ENCODE data around the gene RNF34.
"Not testable (repeated sequence)": the region's sequence is repeated elsewhere in the genome, so short reads cannot be mapped to it uniquely, and the experiment has no call there.

Gene RNF34

DNA sequence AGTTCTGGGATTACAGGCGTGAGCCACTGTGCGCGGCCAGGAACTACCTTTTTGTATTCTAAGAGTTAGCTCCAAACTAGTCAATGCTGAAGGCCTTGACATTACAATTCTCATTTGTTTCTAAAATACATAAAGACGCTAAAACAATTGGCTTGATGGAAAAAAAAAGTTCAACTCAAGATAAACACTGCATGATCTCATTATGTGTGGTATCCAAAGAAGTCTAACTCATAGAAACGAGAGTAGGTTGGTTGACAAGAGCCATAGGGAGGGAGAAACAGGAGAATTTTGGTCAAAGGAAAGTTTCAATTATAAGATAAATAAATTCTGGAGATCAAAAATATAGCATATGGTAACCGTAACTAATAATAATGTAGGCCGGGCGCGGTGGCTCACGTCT lies 20.0 kb upstream of the RNF34 start:
- H2BK15ac ChIP-seq (replicated peaks; ENCODE audit: low read depth) = no peak overlapping the region
- no peaks in the 10 kb centered on the region for H3K27me3 ChIP-seq (ENCODE audit: insufficient read depth, low read length, poor library complexity)
- no peak overlapping the region for H3K4me2 ChIP-seq (ENCODE audit: low read length)
- no peak overlapping the region for H2BK120ac ChIP-seq (ENCODE audit: low read depth, low read length)
- H3K36me3 ChIP-seq (ENCODE audit: control insufficient read depth, insufficient read depth, low read length) = no peaks in the 10 kb centered on the region
- no peaks in the 10 kb centered on the region for H3K4me1 ChIP-seq (ENCODE audit: control insufficient read depth, low read depth, low read length)
- no peak overlapping the region for H3K18ac ChIP-seq (ENCODE audit: low read length)
- no peak overlapping the region for H4K5ac ChIP-seq (ENCODE audit: low read length)
- H3K4ac ChIP-seq (ENCODE audit: low read depth, low read length) = no peak overlapping the region
- H3K9ac ChIP-seq (ENCODE audit: low read length) = no peak overlapping the region
- no peaks in the 10 kb centered on the region for H3K79me1 ChIP-seq (ENCODE audit: low read length)
- no peaks in the 10 kb centered on the region for H3K79me2 ChIP-seq (ENCODE audit: control insufficient read depth, insufficient read depth, low read length)
- no CpG with 5 or more reads among the region's 10 CpGs for WGBS (ENCODE audit: extremely low coverage, insufficient coverage, low lambda C conversion rate)
- H3K4me3 ChIP-seq (ENCODE audit: low read length) = no peak overlapping the region
- H4K8ac ChIP-seq (ENCODE audit: low read depth, low read length) = no peak overlapping the region
- no peak overlapping the region for H2BK5ac ChIP-seq (ENCODE audit: low read length)
- DNase-seq = no peak
- no peak overlapping the region for H3K27ac ChIP-seq (ENCODE audit: low read depth, low read length)
- no peak overlapping the region for H2AK5ac ChIP-seq (ENCODE audit: low read length)
- no peak overlapping the region for H3K23ac ChIP-seq (ENCODE audit: low read length)
- no peak overlapping the region for H3K56ac ChIP-seq (ENCODE audit: low read length)

DNA sequence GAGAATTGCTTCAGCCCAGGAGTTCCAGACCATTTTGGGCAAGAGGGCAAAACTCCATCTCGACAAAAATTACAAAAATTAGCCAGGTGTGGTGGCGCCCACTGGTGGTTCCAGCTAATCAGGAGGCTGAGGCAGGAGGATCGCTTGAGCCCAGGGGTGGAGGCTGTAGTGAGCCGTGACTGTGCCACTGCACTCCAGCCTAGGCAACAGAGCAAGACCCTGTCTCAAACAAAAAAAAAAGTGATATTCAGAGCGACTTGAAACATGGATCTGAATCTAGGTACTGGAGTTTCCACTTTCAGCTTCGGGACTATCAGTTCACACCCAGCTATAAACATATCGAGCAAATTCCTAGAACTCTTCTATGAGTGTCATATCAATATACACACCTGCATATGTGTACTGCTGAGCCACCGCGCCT lies 16.3 kb upstream of the RNF34 start:
- H3K4me2 ChIP-seq (ENCODE audit: low read length) = no peak overlapping the region
- no peaks in the 10 kb centered on the region for H3K79me2 ChIP-seq (ENCODE audit: control insufficient read depth, insufficient read depth, low read length)
- no CpG with 5 or more reads among the region's 9 CpGs for WGBS (ENCODE audit: extremely low coverage, insufficient coverage, low lambda C conversion rate)
- no peak overlapping the region for H2AK5ac ChIP-seq (ENCODE audit: low read length)
- no peaks in the 10 kb centered on the region for H3K79me1 ChIP-seq (ENCODE audit: low read length)
- H3K27me3 ChIP-seq (ENCODE audit: insufficient read depth, low read length, poor library complexity) = no peaks in the 10 kb centered on the region
- no peak overlapping the region for H2BK15ac ChIP-seq (replicated peaks; ENCODE audit: low read depth)
- no peak overlapping the region for H2BK120ac ChIP-seq (ENCODE audit: low read depth, low read length)
- no peak overlapping the region for H4K8ac ChIP-seq (ENCODE audit: low read depth, low read length)
- H3K23ac ChIP-seq (ENCODE audit: low read length) = no peak overlapping the region
- H3K4me1 ChIP-seq (ENCODE audit: control insufficient read depth, low read depth, low read length) = no peaks in the 10 kb centered on the region
- no peak overlapping the region for H3K4ac ChIP-seq (ENCODE audit: low read depth, low read length)
- H3K18ac ChIP-seq (ENCODE audit: low read length) = no peak overlapping the region
- H3K4me3 ChIP-seq (ENCODE audit: low read length) = no peak overlapping the region
- H3K27ac ChIP-seq (ENCODE audit: low read depth, low read length) = no peak overlapping the region
- no peak for DNase-seq
- H3K36me3 ChIP-seq (ENCODE audit: control insufficient read depth, insufficient read depth, low read length) = no peaks in the 10 kb centered on the region
- H4K5ac ChIP-seq (ENCODE audit: low read length) = no peak overlapping the region
- H3K56ac ChIP-seq (ENCODE audit: low read length) = no peak overlapping the region
- H2BK5ac ChIP-seq (ENCODE audit: low read length) = no peak overlapping the region
- no peak overlapping the region for H3K9ac ChIP-seq (ENCODE audit: low read length)

DNA sequence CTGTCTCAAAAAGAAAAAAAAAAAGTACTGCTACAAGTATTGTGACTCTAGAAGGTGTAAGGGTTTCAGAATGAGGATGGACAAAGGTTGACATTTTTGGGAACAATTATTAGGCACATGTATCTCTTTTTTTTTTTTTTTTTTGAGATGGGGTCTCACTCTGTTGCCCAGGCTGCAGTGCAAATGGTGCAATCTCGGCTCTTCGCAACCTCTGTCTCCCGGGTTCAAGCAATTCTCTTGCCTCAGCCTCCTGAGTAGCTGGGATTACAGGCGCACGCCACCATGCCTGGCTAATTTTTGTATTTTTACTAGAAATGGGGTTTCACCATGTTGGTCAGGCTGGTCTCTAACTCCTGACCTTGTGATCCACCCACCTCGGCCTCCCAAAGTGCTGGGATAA lies 15.0 kb upstream of the RNF34 start:
- H3K9ac ChIP-seq (ENCODE audit: low read length); H3K79me2 ChIP-seq (ENCODE audit: control insufficient read depth, insufficient read depth, low read length); H3K18ac ChIP-seq (ENCODE audit: low read length); H3K23ac ChIP-seq (ENCODE audit: low read length); H3K56ac ChIP-seq (ENCODE audit: low read length); H3K4ac ChIP-seq (ENCODE audit: low read depth, low read length); H3K4me1 ChIP-seq (ENCODE audit: control insufficient read depth, low read depth, low read length); H4K8ac ChIP-seq (ENCODE audit: low read depth, low read length); H3K36me3 ChIP-seq (ENCODE audit: control insufficient read depth, insufficient read depth, low read length); DNase-seq; H2BK15ac ChIP-seq (replicated peaks; ENCODE audit: low read depth); H4K5ac ChIP-seq (ENCODE audit: low read length); H2BK120ac ChIP-seq (ENCODE audit: low read depth, low read length); H3K4me3 ChIP-seq (ENCODE audit: low read length); H3K27ac ChIP-seq (ENCODE audit: low read depth, low read length); H2AK5ac ChIP-seq (ENCODE audit: low read length); H3K27me3 ChIP-seq (ENCODE audit: insufficient read depth, low read length, poor library complexity); H2BK5ac ChIP-seq (ENCODE audit: low read length); H3K4me2 ChIP-seq (ENCODE audit: low read length); H3K79me1 ChIP-seq (ENCODE audit: low read length): not testable (repeated sequence)
- no CpG with 5 or more reads among the region's 6 CpGs for WGBS (ENCODE audit: extremely low coverage, insufficient coverage, low lambda C conversion rate)

DNA sequence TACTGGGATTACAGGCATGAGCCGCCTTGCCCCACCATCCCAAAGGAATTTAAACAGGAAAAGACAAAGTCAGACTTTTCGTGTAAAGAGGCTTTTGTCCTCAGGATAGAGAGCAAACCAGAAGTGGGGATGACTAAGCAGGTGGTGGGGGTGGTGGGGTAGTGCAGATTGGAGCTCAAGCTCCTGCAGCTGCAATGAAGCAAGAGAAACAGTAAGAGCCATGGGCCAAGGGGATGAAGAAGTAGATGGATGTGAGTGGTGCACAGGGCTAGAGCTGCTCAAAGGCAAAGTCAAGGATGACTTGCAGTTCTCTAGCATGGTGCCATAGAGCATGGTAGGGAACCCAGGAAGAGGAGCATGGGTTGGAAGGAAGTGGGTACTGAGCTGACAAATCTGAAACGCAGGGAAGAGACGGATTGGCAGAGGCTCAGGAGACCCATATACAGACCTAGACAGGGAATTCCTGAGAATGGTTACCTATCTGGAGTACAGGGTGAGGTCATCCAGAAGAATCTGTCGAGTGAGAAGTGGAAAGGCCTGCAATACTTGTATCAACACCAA lies 11.4 kb upstream of the RNF34 start:
- H2BK15ac ChIP-seq (replicated peaks; ENCODE audit: low read depth) = no peak overlapping the region
- no peak overlapping the region for H2AK5ac ChIP-seq (ENCODE audit: low read length)
- WGBS (ENCODE audit: extremely low coverage, insufficient coverage, low lambda C conversion rate) = no CpG with 5 or more reads among the region's 5 CpGs
- no peak overlapping the region for H2BK120ac ChIP-seq (ENCODE audit: low read depth, low read length)
- no peaks in the 10 kb centered on the region for H3K79me1 ChIP-seq (ENCODE audit: low read length)
- H2BK5ac ChIP-seq (ENCODE audit: low read length) = no peak overlapping the region
- H3K79me2 ChIP-seq (ENCODE audit: control insufficient read depth, insufficient read depth, low read length) = no peaks in the 10 kb centered on the region
- H3K4ac ChIP-seq (ENCODE audit: low read depth, low read length) = no peak overlapping the region
- H3K9ac ChIP-seq (ENCODE audit: low read length) = no peak overlapping the region
- H3K23ac ChIP-seq (ENCODE audit: low read length) = no peak overlapping the region
- no peak overlapping the region for H3K27ac ChIP-seq (ENCODE audit: low read depth, low read length)
- H3K4me2 ChIP-seq (ENCODE audit: low read length) = no peak overlapping the region
- H4K8ac ChIP-seq (ENCODE audit: low read depth, low read length) = no peak overlapping the region
- H3K4me1 ChIP-seq (ENCODE audit: control insufficient read depth, low read depth, low read length) = no peaks in the 10 kb centered on the region
- no peak overlapping the region for H4K5ac ChIP-seq (ENCODE audit: low read length)
- H3K27me3 ChIP-seq (ENCODE audit: insufficient read depth, low read length, poor library complexity) = no peaks in the 10 kb centered on the region
- H3K18ac ChIP-seq (ENCODE audit: low read length) = no peak overlapping the region
- no peak overlapping the region for H3K4me3 ChIP-seq (ENCODE audit: low read length)
- DNase-seq = peak; percentile 20
- no peak overlapping the region for H3K56ac ChIP-seq (ENCODE audit: low read length)
- no peaks in the 10 kb centered on the region for H3K36me3 ChIP-seq (ENCODE audit: control insufficient read depth, insufficient read depth, low read length)

DNA sequence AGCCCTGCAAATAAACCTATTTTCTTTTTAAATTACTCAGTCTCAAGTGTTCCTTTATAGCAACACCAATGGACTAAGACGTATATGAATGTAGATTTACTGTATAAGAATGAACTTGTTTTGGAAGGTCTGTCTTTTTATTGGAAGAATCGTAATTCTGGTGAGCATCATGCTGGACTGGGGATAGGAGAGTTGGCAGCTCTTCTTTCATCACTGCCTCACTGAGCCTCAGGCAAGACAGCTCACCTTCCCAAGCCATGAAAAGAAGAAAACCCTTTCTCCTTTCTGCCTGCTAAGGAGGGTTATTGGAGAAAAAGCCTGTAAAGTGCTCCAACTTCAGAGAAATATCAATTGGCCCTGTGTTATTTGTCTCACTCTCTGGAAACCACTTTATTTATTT lies 9.1 kb upstream of the RNF34 start:
- Histone ChIP-seq H3K23ac (ENCODE audit: low read length) (no peak overlapping the region), H3K79me1 (ENCODE audit: low read length) (no peaks in the 10 kb centered on the region), H3K4me1 (ENCODE audit: control insufficient read depth, low read depth, low read length) (no peaks in the 10 kb centered on the region), H4K8ac (ENCODE audit: low read depth, low read length) (no peak overlapping the region), H2BK15ac (replicated peaks; ENCODE audit: low read depth) (no peak overlapping the region), H2BK120ac (ENCODE audit: low read depth, low read length) (no peak overlapping the region), H3K9ac (ENCODE audit: low read length) (no peak overlapping the region), H3K27ac (ENCODE audit: low read depth, low read length) (no peak overlapping the region), H2BK5ac (ENCODE audit: low read length) (no peak overlapping the region), H3K4me3 (ENCODE audit: low read length) (no peak overlapping the region), H3K18ac (ENCODE audit: low read length) (no peak overlapping the region), H3K79me2 (ENCODE audit: control insufficient read depth, insufficient read depth, low read length) (no peaks in the 10 kb centered on the region), H3K4me2 (ENCODE audit: low read length) (no peak overlapping the region), H3K36me3 (ENCODE audit: control insufficient read depth, insufficient read depth, low read length) (no peaks in the 10 kb centered on the region), H4K5ac (ENCODE audit: low read length) (no peak overlapping the region), H2AK5ac (ENCODE audit: low read length) (no peak overlapping the region), H3K4ac (ENCODE audit: low read depth, low read length) (no peak overlapping the region), H3K27me3 (ENCODE audit: insufficient read depth, low read length, poor library complexity) (no peaks in the 10 kb centered on the region), H3K56ac (ENCODE audit: low read length) (no peak overlapping the region)
- DNase-seq = no peak
- WGBS (ENCODE audit: extremely low coverage, insufficient coverage, low lambda C conversion rate) = no CpG with 5 or more reads among the region's 2 CpGs

DNA sequence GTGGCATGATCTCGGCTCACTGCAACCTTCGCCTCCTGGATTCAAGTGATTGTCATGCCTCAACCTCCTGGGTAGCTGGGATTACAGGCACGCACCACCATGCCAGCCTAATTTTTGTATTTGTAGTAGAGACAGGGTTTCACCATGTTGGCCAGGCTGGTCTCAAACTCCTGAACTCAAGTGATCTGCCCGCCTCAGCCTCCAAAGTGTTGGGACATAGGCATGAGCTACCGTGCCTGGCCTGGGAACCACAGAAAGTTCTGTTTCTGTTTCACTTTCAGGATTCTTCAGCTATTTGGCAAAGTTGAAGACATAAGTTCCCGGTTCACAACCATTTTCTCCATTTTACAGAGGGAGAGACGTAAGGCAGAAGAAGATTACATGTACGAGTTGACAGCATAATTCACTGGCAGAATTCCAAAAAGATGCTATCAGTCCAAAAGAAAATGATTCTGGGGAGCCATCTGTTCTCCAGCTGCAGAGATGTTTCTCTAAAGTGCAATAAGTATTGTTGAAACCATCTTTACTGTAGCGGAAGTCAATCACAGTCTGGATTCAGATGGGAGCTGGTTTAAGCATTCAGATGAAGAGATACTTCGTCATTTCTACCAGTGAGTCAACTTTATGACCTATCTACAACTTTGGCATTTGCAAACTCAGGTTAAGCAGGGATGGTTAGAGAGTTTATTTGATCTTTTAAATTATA lies 8.1 kb upstream of the RNF34 start:
- H3K36me3 ChIP-seq (ENCODE audit: control insufficient read depth, insufficient read depth, low read length) = no peaks in the 10 kb centered on the region
- no peak overlapping the region for H3K23ac ChIP-seq (ENCODE audit: low read length)
- H3K27me3 ChIP-seq (ENCODE audit: insufficient read depth, low read length, poor library complexity) = no peaks in the 10 kb centered on the region
- no peaks in the 10 kb centered on the region for H3K79me2 ChIP-seq (ENCODE audit: control insufficient read depth, insufficient read depth, low read length)
- H4K5ac ChIP-seq (ENCODE audit: low read length) = no peak overlapping the region
- H4K8ac ChIP-seq (ENCODE audit: low read depth, low read length) = no peak overlapping the region
- H3K4me1 ChIP-seq (ENCODE audit: control insufficient read depth, low read depth, low read length) = no peaks in the 10 kb centered on the region
- H2AK5ac ChIP-seq (ENCODE audit: low read length) = no peak overlapping the region
- H3K56ac ChIP-seq (ENCODE audit: low read length) = no peak overlapping the region
- WGBS (ENCODE audit: extremely low coverage, insufficient coverage, low lambda C conversion rate) = no CpG with 5 or more reads among the region's 10 CpGs
- H2BK120ac ChIP-seq (ENCODE audit: low read depth, low read length) = no peak overlapping the region
- H3K9ac ChIP-seq (ENCODE audit: low read length) = no peak overlapping the region
- H3K27ac ChIP-seq (ENCODE audit: low read depth, low read length) = no peak overlapping the region
- DNase-seq = no peak
- no peak overlapping the region for H3K4me2 ChIP-seq (ENCODE audit: low read length)
- H3K79me1 ChIP-seq (ENCODE audit: low read length) = no peaks in the 10 kb centered on the region
- H3K18ac ChIP-seq (ENCODE audit: low read length) = no peak overlapping the region
- no peak overlapping the region for H2BK15ac ChIP-seq (replicated peaks; ENCODE audit: low read depth)
- no peak overlapping the region for H2BK5ac ChIP-seq (ENCODE audit: low read length)
- H3K4ac ChIP-seq (ENCODE audit: low read depth, low read length) = no peak overlapping the region
- H3K4me3 ChIP-seq (ENCODE audit: low read length) = no peak overlapping the region
